Psoas muscle (tissue), 8 donors: Measurements from ENCODE around the gene SLC27A5. TPM values are rescaled to one million over a fixed set of nuclear protein-coding genes. Genes with fewer than 3 reads are reported as not detected.

Source experiments
- ATAC-seq, 4 donors: fragments of 200-7000 bp; cut with Tn5 transposase; one replicate each; pipeline ENCODE4 v1.9.1; 2020; ENCODE audit warnings: moderate library complexity in 3 of 4, mild to moderate bottlenecking in 2 of 4
- DNase-seq, 2 donors: peaks; one replicate each; pipeline ENCODE4 v3.0.0-alpha.2; 2020
- H3K27ac ChIP-seq: fragments of 200-600 bp; one replicate; pipeline ENCODE4 v1.8.0; 2022
- H3K27me3 ChIP-seq, 3 donors: fragments of 200-600 bp in 1 of 3; one replicate each; pipeline versions ENCODE4 v1.6.1 to v1.8.0; 2013 to 2022; ENCODE audit warnings: low read length in 2 of 3, mild to moderate bottlenecking in 2 of 3, moderate library complexity in 1 of 3; ENCODE audit not compliant: insufficient read depth in 3 of 3
- H3K36me3 ChIP-seq, 2 donors: fragments of 200-600 bp in 1 of 2; one replicate each; pipeline versions ENCODE4 v1.6.1 to v1.8.0; 2013 to 2022; ENCODE audit warnings: low read depth in 1 of 2, mild to moderate bottlenecking in 1 of 2, moderate library complexity in 1 of 2; ENCODE audit not compliant: insufficient read depth in 1 of 2
- H3K4me1 ChIP-seq: fragments of 200-600 bp; one replicate; pipeline ENCODE4 v1.8.0; 2022
- H3K4me3 ChIP-seq: fragments of 200-600 bp; one replicate; pipeline ENCODE4 v1.8.0; 2022; ENCODE audit warnings: mild to moderate bottlenecking
- H3K9me3 ChIP-seq: fragments of 200-600 bp; one replicate; pipeline ENCODE4 v1.8.0; 2022
- WGBS, 3 donors: extraction: QIAGEN DNeasy Blood & Tissue Kit; methylation state at CpG; one replicate each; pipeline versions ENCODE4 v1.1.6 to v1.1.7; 2013; 5-methylcytosine and 5-hydroxymethylcytosine counted together
- intact Hi-C, 2 donors: fragments of 100-400 bp; cut with DNase I; formaldehyde crosslinking; loops; one replicate each; pipeline versions ENCODE4 v1.11.0 to v1.14.2; 2022
- polyA plus RNA-seq, 3 donors: library from polyadenylated mRNA; stranded (reverse); fragments of 200-250 nt; gene quantifications; one replicate each; pipeline ENCODE4 v1.2.3, GENCODE V29; 2013
- total RNA-seq, 4 donors: library from RNA; stranded (reverse); fragmentation: NEBNext Ultra II Directional in 2 of 4; extraction: Animal tissue kit (Norgen Biotek cat#: 25700) in 2 of 4; gene quantifications; one replicate each; pipeline versions ENCODE4 v1.2.1 to v1.2.4, GENCODE V29; 2021 to 2023
- TF ChIP-seq, protein P1 (sequence below): fragments of 200-600 bp; IDR thresholded peaks from one replicate; pipeline ENCODE4 v1.8.0; 2022; ENCODE audit warnings: antibody characterized with exemption
- donor health status: healthy with polysubstance abuse.
- donor health status: DM: no; HTN: no; CAD: no; lungs with moderate emphysema.
- donor health status: Bipolar disorder and iron deficiency.
- donor health status: healthy.
- donor health status: DM: yes; HTN: yes; CAD: no.
- donor health status: DM: no; HTN: no; CAD: no.
- donor health status: DM: no; HTN: no; CAD: no.
- donor health status: DM: yes; HTN: yes; CAD: no.

Gene SLC27A5
- total and polyA plus RNA-seq, 7 donors, result 3.1 to 11.0 (median 6.1) TPM

DNA sequence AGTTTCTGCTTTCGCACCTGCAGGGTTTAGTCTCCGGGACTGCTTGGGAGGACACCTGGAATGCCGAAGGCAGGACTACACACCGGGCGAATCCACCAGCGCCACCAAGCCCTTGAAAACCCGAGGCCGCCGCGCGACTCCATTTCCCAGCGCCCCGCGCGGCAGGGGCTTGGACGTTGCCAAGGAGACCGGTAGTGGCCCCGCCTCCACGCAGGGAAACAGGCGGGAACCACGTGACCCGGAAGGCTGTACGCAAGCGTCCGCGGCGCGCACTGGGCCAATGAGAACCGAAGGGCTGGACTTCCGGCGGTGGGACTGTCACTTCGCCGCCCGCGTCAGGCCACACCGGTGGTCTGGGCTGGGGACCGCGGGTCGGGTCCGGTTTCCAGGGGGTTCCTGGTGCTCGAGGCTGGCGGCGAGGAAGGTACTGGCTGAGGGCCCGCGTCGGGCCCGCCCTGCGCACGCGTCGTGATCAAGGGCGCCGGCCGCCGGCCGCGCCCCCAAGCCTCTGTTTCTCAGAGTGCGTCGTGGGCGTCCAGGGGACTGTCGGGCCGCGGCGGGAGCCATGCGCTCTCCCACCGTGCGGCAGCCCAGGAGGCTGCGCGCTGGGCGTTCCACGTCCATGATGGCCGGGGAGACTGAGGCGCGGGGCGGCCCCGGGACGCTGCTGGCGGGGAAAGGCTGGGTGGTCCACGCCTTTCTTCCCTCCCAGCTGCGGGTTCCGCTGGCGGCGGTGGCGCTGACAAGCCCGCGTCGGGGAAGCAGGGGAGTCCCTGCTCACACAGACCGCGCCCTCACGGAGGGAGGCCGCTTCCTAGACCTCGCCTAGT, 44.8 kb downstream of the SLC27A5 start, which contains the start of gene ZNF324:
ZNF324 (plus strand) TSS at position 321 of the 830 bp plus-strand sequence. CDS start 2,106 bp downstream, outside the sequence.
- TF ChIP-seq, protein P1, sequence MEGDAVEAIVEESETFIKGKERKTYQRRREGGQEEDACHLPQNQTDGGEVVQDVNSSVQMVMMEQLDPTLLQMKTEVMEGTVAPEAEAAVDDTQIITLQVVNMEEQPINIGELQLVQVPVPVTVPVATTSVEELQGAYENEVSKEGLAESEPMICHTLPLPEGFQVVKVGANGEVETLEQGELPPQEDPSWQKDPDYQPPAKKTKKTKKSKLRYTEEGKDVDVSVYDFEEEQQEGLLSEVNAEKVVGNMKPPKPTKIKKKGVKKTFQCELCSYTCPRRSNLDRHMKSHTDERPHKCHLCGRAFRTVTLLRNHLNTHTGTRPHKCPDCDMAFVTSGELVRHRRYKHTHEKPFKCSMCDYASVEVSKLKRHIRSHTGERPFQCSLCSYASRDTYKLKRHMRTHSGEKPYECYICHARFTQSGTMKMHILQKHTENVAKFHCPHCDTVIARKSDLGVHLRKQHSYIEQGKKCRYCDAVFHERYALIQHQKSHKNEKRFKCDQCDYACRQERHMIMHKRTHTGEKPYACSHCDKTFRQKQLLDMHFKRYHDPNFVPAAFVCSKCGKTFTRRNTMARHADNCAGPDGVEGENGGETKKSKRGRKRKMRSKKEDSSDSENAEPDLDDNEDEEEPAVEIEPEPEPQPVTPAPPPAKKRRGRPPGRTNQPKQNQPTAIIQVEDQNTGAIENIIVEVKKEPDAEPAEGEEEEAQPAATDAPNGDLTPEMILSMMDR, result no peak
- intact Hi-C loops, result no loop called here
- ATAC-seq, result peak; percentile 99 to 100 (median 99)
- Histone ChIP-seq H3K4me1 (peaks cover 10% of the 10 kb centered on the region), H3K36me3 (peaks cover 0 to 28% of the 10 kb centered on the region in 2 donors), H3K9me3 (no peaks in the 10 kb centered on the region), H3K4me3 (peak within 1 kb of the TSS; percentile 86), H3K27ac (peak within 1 kb of the TSS; percentile 88), H3K27me3 (no peaks in the 10 kb centered on the region)
- 0% methylated on average over 63 to 92 of the region's 92 CpGs for WGBS, 3 donors
- peak; percentile 99 for DNase-seq

DNA sequence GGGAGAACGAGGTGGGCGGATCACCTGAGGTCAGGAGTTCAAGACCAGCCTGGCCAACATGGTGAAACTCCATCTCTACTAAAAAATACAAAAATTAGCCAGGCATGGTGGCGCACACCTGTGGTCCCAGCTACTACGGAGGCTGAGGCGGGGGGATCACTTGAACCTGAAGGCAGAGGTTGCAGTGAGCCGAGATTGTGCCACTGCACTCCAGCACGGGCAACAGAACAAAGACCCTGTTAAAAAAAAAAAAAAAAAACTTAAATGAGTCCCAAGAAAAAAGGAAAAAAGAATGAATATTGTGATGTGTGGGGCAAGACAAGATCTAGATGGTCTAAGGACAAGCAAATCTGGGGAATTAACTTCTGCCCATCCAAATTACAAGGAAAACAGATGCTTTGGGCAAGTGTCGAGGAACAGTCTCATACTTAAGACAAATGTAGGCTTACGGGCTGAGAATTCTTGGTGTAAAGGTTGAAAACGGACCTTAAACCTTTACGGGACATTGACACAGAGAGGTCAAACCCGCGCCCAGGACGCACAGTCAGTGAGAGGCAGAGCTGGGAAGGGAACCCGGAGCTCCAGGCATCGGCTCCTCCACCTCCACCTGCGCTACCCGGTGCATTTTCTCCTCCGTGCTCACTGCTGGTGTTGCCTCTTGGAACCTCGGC, 45.6 kb downstream of the SLC27A5 start:
- TF ChIP-seq, protein P1, result no peak
- ATAC-seq, result peak in 2 of 4 donors; percentile 34 to 50

DNA sequence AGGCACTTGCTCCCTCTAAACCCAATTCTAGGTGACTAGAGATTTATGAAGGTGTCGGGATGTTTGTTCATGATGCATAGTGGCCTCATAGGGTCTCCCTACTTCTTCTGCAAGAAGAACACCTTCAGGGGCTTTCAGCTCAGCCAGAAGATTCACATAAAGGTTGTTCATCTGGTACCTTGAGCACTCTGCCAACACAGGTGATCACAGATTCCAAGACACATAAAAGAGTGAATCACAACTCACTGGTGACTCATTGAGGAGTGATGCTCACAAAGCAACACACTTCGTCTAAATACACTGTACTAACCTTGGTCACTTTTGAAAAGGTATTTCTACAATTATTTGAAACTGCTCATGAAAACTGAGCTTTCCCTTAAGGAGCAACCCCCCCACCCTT, 51.8 kb downstream of the SLC27A5 start:
- 88 to 91% (median 91%) methylated on average over 2 of the region's 2 CpGs for WGBS, 3 donors
- no peak for DNase-seq
- Histone ChIP-seq H3K27ac (no peak overlapping the region), H3K4me3 (no peak overlapping the region), H3K27me3 (no peaks in the 10 kb centered on the region), H3K9me3 (no peaks in the 10 kb centered on the region), H3K4me1 (no peaks in the 10 kb centered on the region), H3K36me3 (peaks cover 0 to 26% of the 10 kb centered on the region in 2 donors)
- no peak for ATAC-seq
- TF ChIP-seq, protein P1, result no peak
- intact Hi-C loops, result no loop called here

More for the DNA sequence above, 45.6 kb downstream of the SLC27A5 start:
- H3K27me3 ChIP-seq, result no peaks in the 10 kb centered on the region
- no peak for DNase-seq
- H3K4me3 ChIP-seq, result peak overlapping the region; percentile 86
- H3K36me3 ChIP-seq, result peaks cover 0 to 22% of the 10 kb centered on the region in 2 donors
- no peaks in the 10 kb centered on the region for H3K9me3 ChIP-seq
- WGBS, 3 donors, result 30 to 34% (median 33%) methylated on average over 20 of the region's 20 CpGs
- H3K27ac ChIP-seq, result peak overlapping the region; percentile 88
- H3K4me1 ChIP-seq, result peaks cover 10% of the 10 kb centered on the region
- intact Hi-C loops, result no loop called here

DNA sequence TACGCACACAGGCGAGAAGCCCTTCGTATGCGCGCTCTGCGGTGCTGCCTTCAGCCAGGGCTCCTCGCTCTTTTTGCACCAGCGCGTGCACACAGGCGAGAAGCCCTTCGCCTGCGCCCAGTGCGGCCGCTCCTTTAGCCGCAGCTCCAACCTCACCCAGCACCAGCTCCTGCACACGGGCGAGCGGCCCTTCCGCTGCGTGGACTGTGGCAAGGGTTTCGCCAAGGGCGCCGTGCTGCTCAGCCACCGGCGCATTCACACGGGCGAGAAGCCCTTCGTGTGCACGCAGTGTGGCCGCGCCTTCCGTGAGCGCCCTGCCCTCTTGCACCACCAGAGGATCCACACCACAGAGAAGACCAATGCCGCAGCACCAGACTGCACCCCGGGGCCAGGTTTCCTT, 55.7 kb downstream of the SLC27A5 start:
- intact Hi-C loops, result no loop called here
- 96 to 98% (median 96%) methylated on average over 35 of the region's 35 CpGs for WGBS, 3 donors
- Histone ChIP-seq H3K36me3 (peaks cover 0 to 40% of the 10 kb centered on the region in 2 donors), H3K4me1 (no peaks in the 10 kb centered on the region), H3K27me3 (no peaks in the 10 kb centered on the region), H3K9me3 (no peaks in the 10 kb centered on the region), H3K4me3 (no peak overlapping the region), H3K27ac (no peak overlapping the region)
- no peak for DNase-seq
- TF ChIP-seq, protein P1, result no peak
- ATAC-seq, result no peak
